OCI-LY1 (cell line): ENCODE results near the gene SLC35F4.

Experiments
- H2AFZ ChIP-seq: fragments of 200-600 bp; sonication (generic), shearing (Covaris generic); 2 replicates; pipeline ENCODE4 v1.6.0; 2014; ENCODE audit warnings: antibody characterized with exemption, mild to moderate bottlenecking, low read length
- H3F3A ChIP-seq: fragments of 200-600 bp; sonication (generic), shearing (Covaris generic); 2 replicates; pipeline ENCODE4 v1.6.0; 2014; ENCODE audit warnings: mild to moderate bottlenecking, antibody characterized with exemption, low read length, moderate library complexity; ENCODE audit not compliant: insufficient read depth
- H3K27ac ChIP-seq: fragments of 200-600 bp; sonication (generic); 2 replicates; pipeline ENCODE4 v1.5.1; 2014; ENCODE audit warnings: low read length, mixed run types, mild to moderate bottlenecking, low read depth; ENCODE audit not compliant: poor library complexity, severe bottlenecking
- H3K27me3 ChIP-seq: fragments of 200-600 bp; sonication (generic); 2 replicates; pipeline ENCODE4 v1.6.0; 2014; ENCODE audit warnings: antibody characterized with exemption, mild to moderate bottlenecking, low read length, moderate library complexity; ENCODE audit not compliant: insufficient read depth
- H3K36me3 ChIP-seq: fragments of 200-600 bp; sonication (generic); 2 replicates; pipeline ENCODE4 v1.6.1; 2014; ENCODE audit warnings: mild to moderate bottlenecking, antibody characterized with exemption, low read length, moderate library complexity, mixed read lengths; ENCODE audit not compliant: insufficient read depth
- H3K4me1 ChIP-seq: fragments of 200-600 bp; sonication (generic); 2 replicates; pipeline ENCODE4 v1.5.1; 2014; ENCODE audit warnings: mild to moderate bottlenecking, low read length, moderate library complexity; ENCODE audit not compliant: insufficient read depth, severe bottlenecking
- H3K4me2 ChIP-seq: fragments of 200-600 bp; sonication (generic), shearing (Covaris generic); 2 replicates; pipeline ENCODE4 v1.6.1; 2014; ENCODE audit warnings: low read length
- H3K4me3 ChIP-seq: fragments of 200-600 bp; sonication (generic); 2 replicates; pipeline ENCODE4 v1.5.1; 2014; ENCODE audit warnings: low read length, low read depth, mild to moderate bottlenecking, mixed read lengths; ENCODE audit not compliant: poor library complexity, severe bottlenecking
- H3K79me2 ChIP-seq: fragments of 200-600 bp; shearing (Covaris generic); 2 replicates; pipeline ENCODE4 v1.6.1; 2016; ENCODE audit warnings: mixed run types, low read length, mixed read lengths; ENCODE audit not compliant: insufficient read depth
- H3K9ac ChIP-seq: fragments of 200-600 bp; sonication (generic), shearing (Covaris generic); 2 replicates; pipeline ENCODE4 v1.6.1; 2014; ENCODE audit warnings: mild to moderate bottlenecking, low read length, mixed read lengths
- H3K9me2 ChIP-seq: fragments of 200-600 bp; sonication (generic), shearing (Covaris generic); 2 replicates; pipeline ENCODE4 v1.6.1; 2014; ENCODE audit warnings: low read depth, mild to moderate bottlenecking, low read length, mixed read lengths
- H3K9me3 ChIP-seq: fragments of 200-600 bp; shearing (Covaris generic); 2 replicates; pipeline ENCODE4 v1.6.1; 2014; ENCODE audit warnings: low read length, mixed read lengths
- H4K20me1 ChIP-seq: fragments of 200-600 bp; sonication (generic), shearing (Covaris generic); 2 replicates; pipeline ENCODE4 v1.6.0; 2016; ENCODE audit warnings: mild to moderate bottlenecking, low read length; ENCODE audit not compliant: insufficient read depth
- CTCF ChIP-seq: fragments of 200-600 bp; sonication (generic), shearing (Covaris generic); IDR thresholded peaks from 2 replicates; pipeline ENCODE4 v1.5.1; 2017; ENCODE audit warnings: mild to moderate bottlenecking, antibody characterized with exemption, low read length, moderate library complexity, mixed read lengths
- EZH2 ChIP-seq: fragments of 200-600 bp; sonication (generic), shearing (Covaris generic); IDR thresholded peaks from 2 replicates; pipeline ENCODE4 v1.8.0; 2017; ENCODE audit warnings: borderline replicate concordance, mixed run types, mild to moderate bottlenecking, antibody characterized with exemption, low read length, moderate library complexity, mixed read lengths

Gene SLC35F4

GRCh38 chr14:57617510-57617909, 248.4 kb downstream of the SLC35F4 start:
- H3K9me2 ChIP-seq = no peaks in the 10 kb centered on the region
- H3K27ac ChIP-seq = no peak overlapping the region
- H3K9me3 ChIP-seq = no peaks in the 10 kb centered on the region
- H3K9ac ChIP-seq = no peak overlapping the region
- no peak overlapping the region for H3K4me2 ChIP-seq
- H2AFZ ChIP-seq = no peak overlapping the region
- no peaks in the 10 kb centered on the region for H3K4me1 ChIP-seq
- H4K20me1 ChIP-seq = no peaks in the 10 kb centered on the region
- H3K4me3 ChIP-seq = no peak overlapping the region
- H3F3A ChIP-seq = no peaks in the 10 kb centered on the region
- TF ChIP-seq CTCF (no peak), EZH2 (no peak)
- H3K79me2 ChIP-seq = no peaks in the 10 kb centered on the region
- H3K36me3 ChIP-seq = no peaks in the 10 kb centered on the region
- H3K27me3 ChIP-seq = no peaks in the 10 kb centered on the region

GRCh38 chr14:57612946-57613345, 252.9 kb downstream of the SLC35F4 start:
- Histone ChIP-seq H3K9me2 (no peaks in the 10 kb centered on the region), H3K4me2 (no peak overlapping the region), H3K9ac (no peak overlapping the region), H4K20me1 (no peaks in the 10 kb centered on the region), H3K36me3 (no peaks in the 10 kb centered on the region), H3K27me3 (no peaks in the 10 kb centered on the region), H3K9me3 (no peaks in the 10 kb centered on the region), H3K4me3 (no peak overlapping the region), H3K27ac (no peak overlapping the region), H2AFZ (no peak overlapping the region), H3F3A (no peaks in the 10 kb centered on the region), H3K79me2 (no peaks in the 10 kb centered on the region), H3K4me1 (no peaks in the 10 kb centered on the region)
- no peak for TF ChIP-seq CTCF
- TF ChIP-seq EZH2 = no peak

GRCh38 chr14:57611555-57612075, 254.3 kb downstream of the SLC35F4 start:
- Histone ChIP-seq H3K27ac (no peak overlapping the region), H3F3A (no peaks in the 10 kb centered on the region), H3K9ac (no peak overlapping the region), H3K36me3 (no peaks in the 10 kb centered on the region), H3K27me3 (no peaks in the 10 kb centered on the region), H3K4me2 (no peak overlapping the region), H3K9me3 (no peaks in the 10 kb centered on the region), H4K20me1 (no peaks in the 10 kb centered on the region), H2AFZ (no peak overlapping the region), H3K4me1 (no peaks in the 10 kb centered on the region), H3K79me2 (no peaks in the 10 kb centered on the region), H3K4me3 (no peak overlapping the region), H3K9me2 (no peaks in the 10 kb centered on the region)
- no peak for TF ChIP-seq CTCF
- TF ChIP-seq EZH2 = no peak
